ENCODE measurements around the gene WASF2.

Gene WASF2

GRCh38 chr1:27454610-27455009 lies 35.4 kb downstream of the WASF2 start:
- WGBS (ENCODE audit: extremely low coverage, insufficient coverage, insufficient read length) = no CpG with 5 or more reads among the region's 4 CpGs
- Histone ChIP-seq H3K14ac (ENCODE audit: low read length) (no peak overlapping the region), H3K9me3 (ENCODE audit: insufficient read depth, low read depth, low read length) (no peaks in the 10 kb centered on the region), H2BK5ac (ENCODE audit: low read depth, low read length, poor library complexity) (no peak overlapping the region), H3K4me1 (ENCODE audit: control insufficient read depth in 1 of 2, insufficient read depth in 2 of 2, low read length in 2 of 2) (no peaks in the 10 kb centered on the region), H3K23ac (ENCODE audit: low read length) (no peak overlapping the region), H3K4me2 (ENCODE audit: low read length) (no peak overlapping the region), H3K4me3 (ENCODE audit: low read depth, low read length) (no peak overlapping the region), H2BK12ac (ENCODE audit: low read length) (peak overlapping the region; percentile 58), H3K18ac (ENCODE audit: low read length) (peak overlapping the region; percentile 84), H3K27me3 (ENCODE audit: insufficient read depth, low read length) (no peaks in the 10 kb centered on the region), H3K79me2 (ENCODE audit: control insufficient read depth, insufficient read depth, low read length, poor library complexity) (no peaks in the 10 kb centered on the region), H2AFZ (ENCODE audit: insufficient read depth, low read length, poor library complexity) (no peak overlapping the region), H3K9ac (ENCODE audit: low read length) (no peak overlapping the region), H4K91ac (ENCODE audit: low read depth, low read length) (peak overlapping the region; percentile 37), H3K27ac (ENCODE audit: low read depth, low read length) (peak overlapping the region; percentile 80), H4K8ac (ENCODE audit: low read depth, low read length) (no peak overlapping the region), H2AK5ac (ENCODE audit: low read length) (peak overlapping the region; percentile 62), H3K36me3 (ENCODE audit: control insufficient read depth in 1 of 2, insufficient read depth in 2 of 2, low read length in 2 of 2) (peaks cover 0 to 3% of the 10 kb centered on the region in 2 experiments), H3K79me1 (ENCODE audit: low read length) (peaks cover 5% of the 10 kb centered on the region), H2BK120ac (ENCODE audit: insufficient read depth, low read length, poor library complexity) (peak overlapping the region; percentile 51), H4K12ac (ENCODE audit: low read depth, low read length) (no peak overlapping the region), H3K4ac (ENCODE audit: low read depth, low read length) (peak overlapping the region; percentile 97)
- DNase-seq = no peak

GRCh38 chr1:27451343-27451742 lies 38.6 kb downstream of the WASF2 start:
- Histone ChIP-seq H2AFZ (ENCODE audit: insufficient read depth, low read length, poor library complexity) (no peak overlapping the region), H3K79me2 (ENCODE audit: control insufficient read depth, insufficient read depth, low read length, poor library complexity) (no peaks in the 10 kb centered on the region), H2BK12ac (ENCODE audit: low read length) (no peak overlapping the region), H3K9me3 (ENCODE audit: insufficient read depth, low read depth, low read length) (no peaks in the 10 kb centered on the region), H3K18ac (ENCODE audit: low read length) (no peak overlapping the region), H3K4me3 (ENCODE audit: low read depth, low read length) (no peak overlapping the region), H3K14ac (ENCODE audit: low read length) (no peak overlapping the region), H3K27ac (ENCODE audit: low read depth, low read length) (no peak overlapping the region), H2BK5ac (ENCODE audit: low read depth, low read length, poor library complexity) (no peak overlapping the region), H4K12ac (ENCODE audit: low read depth, low read length) (no peak overlapping the region), H3K23ac (ENCODE audit: low read length) (no peak overlapping the region), H2BK120ac (ENCODE audit: insufficient read depth, low read length, poor library complexity) (no peak overlapping the region), H3K4me2 (ENCODE audit: low read length) (no peak overlapping the region), H3K4ac (ENCODE audit: low read depth, low read length) (no peak overlapping the region), H3K79me1 (ENCODE audit: low read length) (peaks cover 5% of the 10 kb centered on the region), H4K8ac (ENCODE audit: low read depth, low read length) (no peak overlapping the region), H3K27me3 (ENCODE audit: insufficient read depth, low read length) (no peaks in the 10 kb centered on the region), H3K4me1 (ENCODE audit: control insufficient read depth in 1 of 2, insufficient read depth in 2 of 2, low read length in 2 of 2) (no peaks in the 10 kb centered on the region), H2AK5ac (ENCODE audit: low read length) (no peak overlapping the region), H3K9ac (ENCODE audit: low read length) (no peak overlapping the region), H3K36me3 (ENCODE audit: control insufficient read depth in 1 of 2, insufficient read depth in 2 of 2, low read length in 2 of 2) (peaks cover 2 to 3% of the 10 kb centered on the region in 2 experiments), H4K91ac (ENCODE audit: low read depth, low read length) (no peak overlapping the region)
- no peak for DNase-seq
- no CpG with 5 or more reads among the region's 1 CpG for WGBS (ENCODE audit: extremely low coverage, insufficient coverage, insufficient read length)

- H2BK5ac ChIP-seq (ENCODE audit: low read depth, low read length, poor library complexity) = no peak overlapping the region
- H4K12ac ChIP-seq (ENCODE audit: low read depth, low read length) = no peak overlapping the region
- H2BK120ac ChIP-seq (ENCODE audit: insufficient read depth, low read length, poor library complexity) = no peak overlapping the region
- no peak overlapping the region for H4K91ac ChIP-seq (ENCODE audit: low read depth, low read length)
- no peak overlapping the region for H4K8ac ChIP-seq (ENCODE audit: low read depth, low read length)
- H3K79me1 ChIP-seq (ENCODE audit: low read length) = no peaks in the 10 kb centered on the region
- H3K79me2 ChIP-seq (ENCODE audit: control insufficient read depth, insufficient read depth, low read length, poor library complexity) = peaks cover 2% of the 10 kb centered on the region
- no peak overlapping the region for H3K4me2 ChIP-seq (ENCODE audit: low read length)
- WGBS (ENCODE audit: extremely low coverage, insufficient coverage, insufficient read length) = no CpG with 5 or more reads among the region's 9 CpGs
- no peak overlapping the region for H2BK12ac ChIP-seq (ENCODE audit: low read length)
- no peak overlapping the region for H2AK5ac ChIP-seq (ENCODE audit: low read length)
- no peak overlapping the region for H3K9ac ChIP-seq (ENCODE audit: low read length)
- H3K18ac ChIP-seq (ENCODE audit: low read length) = no peak overlapping the region
- no peak overlapping the region for H3K27ac ChIP-seq (ENCODE audit: low read depth, low read length)
- no peak overlapping the region for H3K4ac ChIP-seq (ENCODE audit: low read depth, low read length)
- no peaks in the 10 kb centered on the region for H3K27me3 ChIP-seq (ENCODE audit: insufficient read depth, low read length)
- H2AFZ ChIP-seq (ENCODE audit: insufficient read depth, low read length, poor library complexity) = no peak overlapping the region
- H3K23ac ChIP-seq (ENCODE audit: low read length) = no peak overlapping the region
- H3K4me1 ChIP-seq (ENCODE audit: control insufficient read depth in 1 of 2, insufficient read depth in 2 of 2, low read length in 2 of 2) = peaks cover 0 to 2% of the 10 kb centered on the region in 2 experiments
- peaks cover under 1 to 2% of the 10 kb centered on the region in 2 experiments for H3K36me3 ChIP-seq (ENCODE audit: control insufficient read depth in 1 of 2, insufficient read depth in 2 of 2, low read length in 2 of 2)
- no peaks in the 10 kb centered on the region for H3K9me3 ChIP-seq (ENCODE audit: insufficient read depth, low read depth, low read length)
- no peak for DNase-seq
- no peak overlapping the region for H3K4me3 ChIP-seq (ENCODE audit: low read depth, low read length)
- H3K14ac ChIP-seq (ENCODE audit: low read length) = no peak overlapping the region
These were observed 41.0 kb downstream of the WASF2 start for GRCh38 chr1:27448982-27449381.

GRCh38 chr1:27447883-27448282 lies 42.1 kb downstream of the WASF2 start:
- Histone ChIP-seq H3K27me3 (ENCODE audit: insufficient read depth, low read length) (no peaks in the 10 kb centered on the region), H3K36me3 (ENCODE audit: control insufficient read depth in 1 of 2, insufficient read depth in 2 of 2, low read length in 2 of 2) (peaks cover 2% of the 10 kb centered on the region in 2 experiments)
- WGBS (ENCODE audit: extremely low coverage, insufficient coverage, insufficient read length) = no CpG with 5 or more reads among the region's 3 CpGs

More at GRCh38 chr1:27447883-27448282, 42.1 kb downstream of the WASF2 start:
- Histone ChIP-seq H3K27ac (ENCODE audit: low read depth, low read length) (no peak overlapping the region), H3K23ac (ENCODE audit: low read length) (no peak overlapping the region), H4K8ac (ENCODE audit: low read depth, low read length) (no peak overlapping the region), H3K14ac (ENCODE audit: low read length) (no peak overlapping the region), H3K18ac (ENCODE audit: low read length) (no peak overlapping the region), H4K91ac (ENCODE audit: low read depth, low read length) (no peak overlapping the region), H3K9me3 (ENCODE audit: insufficient read depth, low read depth, low read length) (no peaks in the 10 kb centered on the region), H2BK120ac (ENCODE audit: insufficient read depth, low read length, poor library complexity) (no peak overlapping the region), H2AK5ac (ENCODE audit: low read length) (no peak overlapping the region), H3K79me1 (ENCODE audit: low read length) (no peaks in the 10 kb centered on the region), H3K4me3 (ENCODE audit: low read depth, low read length) (no peak overlapping the region), H3K9ac (ENCODE audit: low read length) (no peak overlapping the region), H2BK5ac (ENCODE audit: low read depth, low read length, poor library complexity) (no peak overlapping the region), H4K12ac (ENCODE audit: low read depth, low read length) (no peak overlapping the region), H3K4me2 (ENCODE audit: low read length) (no peak overlapping the region), H2BK12ac (ENCODE audit: low read length) (no peak overlapping the region), H3K79me2 (ENCODE audit: control insufficient read depth, insufficient read depth, low read length, poor library complexity) (peaks cover 2% of the 10 kb centered on the region), H2AFZ (ENCODE audit: insufficient read depth, low read length, poor library complexity) (no peak overlapping the region), H3K4ac (ENCODE audit: low read depth, low read length) (no peak overlapping the region), H3K4me1 (ENCODE audit: control insufficient read depth in 1 of 2, insufficient read depth in 2 of 2, low read length in 2 of 2) (peaks cover 0 to 3% of the 10 kb centered on the region in 2 experiments)
- DNase-seq = no peak

Measured in trophoblast cell (in vitro differentiated cells and primary cell).